Lower leg skin (tissue), 3 donors: Measurements from ENCODE around the gene ELAC2.

Experiments used
- POLR2A ChIP-seq, 2 donors: fragments of 450-650 bp; IDR thresholded peaks; one replicate each; pipeline ENCODE4 v1.6.1; 2016 to 2017; ENCODE audit warnings: antibody characterized with exemption in 2 of 2, mild to moderate bottlenecking in 1 of 2, moderate library complexity in 1 of 2
- TF ChIP-seq, protein P1 (sequence below), 3 donors: fragments of 450-650 bp; IDR thresholded peaks; one replicate each; pipeline ENCODE4 v1.5.1; 2016; ENCODE audit warnings: antibody characterized with exemption in 3 of 3, mild to moderate bottlenecking in 3 of 3, moderate library complexity in 2 of 3

GRCh38 chr17:12979246-12979645, 38.6 kb downstream of the ELAC2 start:
- TF ChIP-seq, protein P1, sequence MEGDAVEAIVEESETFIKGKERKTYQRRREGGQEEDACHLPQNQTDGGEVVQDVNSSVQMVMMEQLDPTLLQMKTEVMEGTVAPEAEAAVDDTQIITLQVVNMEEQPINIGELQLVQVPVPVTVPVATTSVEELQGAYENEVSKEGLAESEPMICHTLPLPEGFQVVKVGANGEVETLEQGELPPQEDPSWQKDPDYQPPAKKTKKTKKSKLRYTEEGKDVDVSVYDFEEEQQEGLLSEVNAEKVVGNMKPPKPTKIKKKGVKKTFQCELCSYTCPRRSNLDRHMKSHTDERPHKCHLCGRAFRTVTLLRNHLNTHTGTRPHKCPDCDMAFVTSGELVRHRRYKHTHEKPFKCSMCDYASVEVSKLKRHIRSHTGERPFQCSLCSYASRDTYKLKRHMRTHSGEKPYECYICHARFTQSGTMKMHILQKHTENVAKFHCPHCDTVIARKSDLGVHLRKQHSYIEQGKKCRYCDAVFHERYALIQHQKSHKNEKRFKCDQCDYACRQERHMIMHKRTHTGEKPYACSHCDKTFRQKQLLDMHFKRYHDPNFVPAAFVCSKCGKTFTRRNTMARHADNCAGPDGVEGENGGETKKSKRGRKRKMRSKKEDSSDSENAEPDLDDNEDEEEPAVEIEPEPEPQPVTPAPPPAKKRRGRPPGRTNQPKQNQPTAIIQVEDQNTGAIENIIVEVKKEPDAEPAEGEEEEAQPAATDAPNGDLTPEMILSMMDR (IDR thresholded peaks at IDR 0.05), result no peak
- no peak for TF ChIP-seq POLR2A (IDR thresholded peaks at IDR 0.05)
